ENCODE results near the gene COX6B2.

DNA sequence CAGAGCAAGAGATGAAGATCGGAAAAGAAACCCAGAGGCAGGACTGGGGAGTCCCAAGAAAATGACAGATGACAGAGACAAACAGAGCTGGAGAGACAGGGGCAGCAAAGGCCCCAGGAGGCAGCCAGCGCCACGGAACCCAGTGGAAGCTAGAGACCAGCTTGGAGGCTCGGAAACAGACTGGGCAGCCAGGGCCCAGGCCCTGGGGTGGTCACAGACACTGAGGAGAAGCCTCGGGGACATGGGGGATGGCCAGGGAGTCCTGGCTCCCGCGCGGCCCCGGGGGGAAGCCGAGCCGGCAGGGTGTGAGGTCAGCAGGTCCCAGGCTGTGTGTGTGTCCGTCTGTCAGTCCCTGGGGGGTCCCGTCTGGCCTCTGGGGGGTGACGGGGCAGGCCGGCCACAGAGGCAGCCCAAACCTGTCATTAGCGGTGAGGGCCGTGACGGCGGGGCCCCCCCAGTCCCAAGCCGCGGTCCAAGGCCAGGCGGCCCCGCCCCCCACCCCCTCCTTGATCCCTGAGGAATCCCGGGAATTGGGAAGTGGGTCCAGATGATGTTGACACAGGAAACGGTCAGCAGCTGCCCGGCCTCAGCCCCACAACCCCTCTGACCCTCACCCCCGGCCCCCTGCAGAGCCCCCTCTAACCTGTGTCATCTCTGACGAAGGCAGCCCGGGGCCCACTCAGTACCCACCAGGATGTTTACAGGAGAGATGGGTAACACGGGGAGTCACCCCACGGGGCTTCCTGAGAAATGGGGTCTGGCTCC, 19.7 kb upstream of the COX6B2 start:
- TF ChIP-seq ZFP30 (CRISPR knock-in tag; IDR thresholded peaks at IDR 0.05) (no peak), BACH2 (CRISPR knock-in tag; IDR thresholded peaks at IDR 0.05; ENCODE audit: borderline replicate concordance) (no peak), CSDC2 (CRISPR knock-in tag; IDR thresholded peaks at IDR 0.05) (no peak), SNAI2 (CRISPR knock-in tag; IDR thresholded peaks at IDR 0.05) (no peak), ZNF70 (CRISPR knock-in tag; IDR thresholded peaks at IDR 0.05) (no peak), ESRRG (CRISPR knock-in tag; IDR thresholded peaks at IDR 0.05) (no peak), ZFP3 (CRISPR knock-in tag; IDR thresholded peaks at IDR 0.05) (no peak), ZNF565 (CRISPR knock-in tag; conservative IDR thresholded peaks at IDR 0.05; ENCODE audit: low read depth) (no peak), RARB (CRISPR knock-in tag; IDR thresholded peaks at IDR 0.05) (no peak), ARNTL (CRISPR knock-in tag; IDR thresholded peaks at IDR 0.05; ENCODE audit: borderline replicate concordance, low read depth) (no peak)
- TF ChIP-seq, protein P1, sequence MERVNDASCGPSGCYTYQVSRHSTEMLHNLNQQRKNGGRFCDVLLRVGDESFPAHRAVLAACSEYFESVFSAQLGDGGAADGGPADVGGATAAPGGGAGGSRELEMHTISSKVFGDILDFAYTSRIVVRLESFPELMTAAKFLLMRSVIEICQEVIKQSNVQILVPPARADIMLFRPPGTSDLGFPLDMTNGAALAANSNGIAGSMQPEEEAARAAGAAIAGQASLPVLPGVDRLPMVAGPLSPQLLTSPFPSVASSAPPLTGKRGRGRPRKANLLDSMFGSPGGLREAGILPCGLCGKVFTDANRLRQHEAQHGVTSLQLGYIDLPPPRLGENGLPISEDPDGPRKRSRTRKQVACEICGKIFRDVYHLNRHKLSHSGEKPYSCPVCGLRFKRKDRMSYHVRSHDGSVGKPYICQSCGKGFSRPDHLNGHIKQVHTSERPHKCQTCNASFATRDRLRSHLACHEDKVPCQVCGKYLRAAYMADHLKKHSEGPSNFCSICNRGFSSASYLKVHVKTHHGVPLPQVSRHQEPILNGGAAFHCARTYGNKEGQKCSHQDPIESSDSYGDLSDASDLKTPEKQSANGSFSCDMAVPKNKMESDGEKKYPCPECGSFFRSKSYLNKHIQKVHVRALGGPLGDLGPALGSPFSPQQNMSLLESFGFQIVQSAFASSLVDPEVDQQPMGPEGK (CRISPR knock-in tag; IDR thresholded peaks at IDR 0.05; ENCODE audit: borderline replicate concordance), result no peak
- TF ChIP-seq, protein P2, sequence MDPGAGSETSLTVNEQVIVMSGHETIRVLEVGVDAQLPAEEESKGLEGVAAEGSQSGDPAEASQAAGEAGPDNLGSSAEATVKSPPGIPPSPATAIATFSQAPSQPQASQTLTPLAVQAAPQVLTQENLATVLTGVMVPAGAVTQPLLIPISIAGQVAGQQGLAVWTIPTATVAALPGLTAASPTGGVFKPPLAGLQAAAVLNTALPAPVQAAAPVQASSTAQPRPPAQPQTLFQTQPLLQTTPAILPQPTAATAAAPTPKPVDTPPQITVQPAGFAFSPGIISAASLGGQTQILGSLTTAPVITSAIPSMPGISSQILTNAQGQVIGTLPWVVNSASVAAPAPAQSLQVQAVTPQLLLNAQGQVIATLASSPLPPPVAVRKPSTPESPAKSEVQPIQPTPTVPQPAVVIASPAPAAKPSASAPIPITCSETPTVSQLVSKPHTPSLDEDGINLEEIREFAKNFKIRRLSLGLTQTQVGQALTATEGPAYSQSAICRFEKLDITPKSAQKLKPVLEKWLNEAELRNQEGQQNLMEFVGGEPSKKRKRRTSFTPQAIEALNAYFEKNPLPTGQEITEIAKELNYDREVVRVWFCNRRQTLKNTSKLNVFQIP (CRISPR knock-in tag; IDR thresholded peaks at IDR 0.05; ENCODE audit: borderline replicate concordance, low read depth), result no peak
- TF ChIP-seq, protein P3, sequence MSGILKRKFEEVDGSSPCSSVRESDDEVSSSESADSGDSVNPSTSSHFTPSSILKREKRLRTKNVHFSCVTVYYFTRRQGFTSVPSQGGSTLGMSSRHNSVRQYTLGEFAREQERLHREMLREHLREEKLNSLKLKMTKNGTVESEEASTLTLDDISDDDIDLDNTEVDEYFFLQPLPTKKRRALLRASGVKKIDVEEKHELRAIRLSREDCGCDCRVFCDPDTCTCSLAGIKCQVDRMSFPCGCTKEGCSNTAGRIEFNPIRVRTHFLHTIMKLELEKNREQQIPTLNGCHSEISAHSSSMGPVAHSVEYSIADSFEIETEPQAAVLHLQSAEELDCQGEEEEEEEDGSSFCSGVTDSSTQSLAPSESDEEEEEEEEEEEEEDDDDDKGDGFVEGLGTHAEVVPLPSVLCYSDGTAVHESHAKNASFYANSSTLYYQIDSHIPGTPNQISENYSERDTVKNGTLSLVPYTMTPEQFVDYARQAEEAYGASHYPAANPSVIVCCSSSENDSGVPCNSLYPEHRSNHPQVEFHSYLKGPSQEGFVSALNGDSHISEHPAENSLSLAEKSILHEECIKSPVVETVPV (CRISPR knock-in tag; IDR thresholded peaks at IDR 0.05), result no peak

Data from SK-N-SH treated with all-trans-retinoic acid at 6 μM for 48 hours (cell line).